A549 (cell line): ENCODE results near the gene RTN4RL1. TPM values are rescaled to one million over a fixed set of nuclear protein-coding genes. Genes with fewer than 3 reads are reported as not detected.

ENCODE experiments used
- ATAC-seq, 2 experiments: fragments of 200-7000 bp in 1 of 2; fragments of >200 bp in 1 of 2; cut with Nextera tagmentation in 1 of 2; cut with Tn5 transposase in 1 of 2; 3 replicates each; pipeline versions ENCODE4 v1.8.0 to v1.9.1; 2018 to 2020; ENCODE audit warnings: mild to moderate bottlenecking in 1 of 2, moderate library complexity in 1 of 2
- CTCF ChIA-PET: fragments of 300-600 bp; sonication (Branson Sonifier 250); formaldehyde crosslinking; extraction: SDS; loops from one replicate; lab custom pipeline; 2021; ENCODE audit warnings: antibody characterized with exemption, inconsistent platforms; lab: Yijun Ruan, JAX
- POLR2A ChIA-PET: fragments of 350-600 bp; formaldehyde crosslinking; extraction: SDS; loops from one replicate; lab custom pipeline; 2021; ENCODE audit warnings: antibody characterized with exemption, inconsistent platforms; lab: Yijun Ruan, JAX
- DNase-seq, 2 experiments: peaks; one replicate each; pipeline versions ENCODE4 v3.0.0 to v3.0.0-alpha.2; 2011 to 2016; ENCODE audit warnings: low read depth in 1 of 2, low spot score in 1 of 2
- FAIRE-seq: peaks from 2 replicates; lab custom pipeline; 2011; peaks lifted over from hg19 to GRCh38; lab: Jason Lieb, UNC
- H3K27ac ChIP-seq, 2 experiments: fragments of >200 bp; sonication (Bioruptor Twin); formaldehyde crosslinking; 3 replicates each; pipeline ENCODE4 v1.5.1; 2016 to 2017
- H3K4me1 ChIP-seq: fragments of >200 bp; sonication (Bioruptor Twin); formaldehyde crosslinking; 3 replicates; pipeline ENCODE4 v1.6.1; 2016
- H3K4me2 ChIP-seq: fragments of >200 bp; sonication (Bioruptor Twin); formaldehyde crosslinking; 3 replicates; pipeline ENCODE4 v1.6.1; 2016
- H3K4me3 ChIP-seq: fragments of >200 bp; sonication (Bioruptor Twin); formaldehyde crosslinking; 3 replicates; pipeline ENCODE4 v1.5.1; 2016
- H3K9me3 ChIP-seq: fragments of >200 bp; sonication (Bioruptor Twin); formaldehyde crosslinking; 3 replicates; pipeline ENCODE4 v1.6.1; 2016
- BCL3 ChIP-seq: fragments of >200 bp; sonication (Bioruptor Twin); formaldehyde crosslinking; IDR thresholded peaks from 3 replicates; pipeline ENCODE4 v1.6.1; 2016
- BHLHE40 ChIP-seq: IDR thresholded peaks from 2 replicates; pipeline ENCODE4 v1.6.1; 2012; ENCODE audit warnings: low read depth, low read length, inconsistent platforms
- CBX8 ChIP-seq: fragments of 200-600 bp; sonication (generic); IDR thresholded peaks from 2 replicates; pipeline ENCODE4 v1.6.1; 2016
- CEBPB ChIP-seq, 2 experiments: fragments of >200 bp in 1 of 2; sonication (Bioruptor Twin) in 1 of 2; formaldehyde crosslinking in 1 of 2; IDR thresholded peaks; 2 replicates each; pipeline ENCODE4 v1.6.1; 2012 to 2016
- CHD4 ChIP-seq: fragments of 200-600 bp; sonication (generic); IDR thresholded peaks from 2 replicates; pipeline ENCODE4 v1.6.1; 2016; ENCODE audit warnings: antibody characterized with exemption, mild to moderate bottlenecking, borderline replicate concordance
- CTCF ChIP-seq: fragments of >200 bp; sonication (Bioruptor Twin); formaldehyde crosslinking; IDR thresholded peaks from 3 replicates; pipeline ENCODE4 v1.5.1; 2016
- EHMT2 ChIP-seq: fragments of 200-600 bp; sonication (generic); IDR thresholded peaks from 2 replicates; pipeline ENCODE4 v1.6.1; 2016; ENCODE audit warnings: antibody characterized with exemption, low read depth, mild to moderate bottlenecking, moderate library complexity
- ELK1 ChIP-seq: fragments of 150-350 bp; IDR thresholded peaks from 2 replicates; pipeline ENCODE4 v1.6.1; 2014; ENCODE audit warnings: low read depth, mild to moderate bottlenecking, low read length
- EP300 ChIP-seq, 2 experiments: fragments of >200 bp; sonication (Bioruptor Twin); formaldehyde crosslinking; IDR thresholded peaks; 2 replicates in 1 of 2; 3 replicates in 1 of 2; pipeline ENCODE4 v1.6.1; 2016 to 2017
- FOSL2 ChIP-seq, 2 experiments: fragments of 450-650 bp in 1 of 2; fragments of >200 bp in 1 of 2; sonication (Bioruptor Twin) in 1 of 2; formaldehyde crosslinking; IDR thresholded peaks; 2 replicates each; pipeline versions ENCODE4 v1.5.0 to v1.6.1; 2016 to 2020; ENCODE audit warnings: mild to moderate bottlenecking in 1 of 2, moderate library complexity in 1 of 2
- FOXS1 ChIP-seq: fragments of 250-450 bp; sonication (Bioruptor Pico); IDR thresholded peaks from 2 replicates; pipeline ENCODE4 v1.5.0; 2020; ENCODE audit warnings: mild to moderate bottlenecking, moderate library complexity
- HEYL ChIP-seq: fragments of 250-450 bp; sonication (Bioruptor Pico); IDR thresholded peaks from 2 replicates; pipeline ENCODE4 v1.8.0; 2021; ENCODE audit warnings: mild to moderate bottlenecking, moderate library complexity
- HMGXB4 ChIP-seq: fragments of 250-450 bp; sonication (Bioruptor Pico); IDR thresholded peaks from 2 replicates; pipeline ENCODE4 v1.5.0; 2021; ENCODE audit warnings: mild to moderate bottlenecking, moderate library complexity, borderline replicate concordance
- HOXB13 ChIP-seq: fragments of 250-450 bp; sonication (Bioruptor Pico); IDR thresholded peaks from 2 replicates; pipeline ENCODE4 v1.5.0; 2020; ENCODE audit warnings: low read depth, mild to moderate bottlenecking, moderate library complexity
- HOXB5 ChIP-seq: fragments of 250-450 bp; sonication (Bioruptor Pico); IDR thresholded peaks from 2 replicates; pipeline ENCODE4 v1.5.0; 2020; ENCODE audit warnings: mild to moderate bottlenecking, moderate library complexity
- POLR2A ChIP-seq: IDR thresholded peaks from 2 replicates; pipeline ENCODE4 v1.6.1; 2012; ENCODE audit warnings: mild to moderate bottlenecking, low read length
- RAD21 ChIP-seq, 2 experiments: fragments of >200 bp in 1 of 2; sonication (Bioruptor Twin) in 1 of 2; formaldehyde crosslinking in 1 of 2; IDR thresholded peaks in 1 of 2; conservative IDR thresholded peaks in 1 of 2; 2 replicates in 1 of 2; 3 replicates in 1 of 2; pipeline ENCODE4 v1.6.1; 2012 to 2018; ENCODE audit warnings: inconsistent platforms in 1 of 2
- RARB ChIP-seq: fragments of 250-450 bp; sonication (Bioruptor Pico); IDR thresholded peaks from 2 replicates; pipeline ENCODE4 v1.8.0; 2021; ENCODE audit warnings: mild to moderate bottlenecking, moderate library complexity
- RNF2 ChIP-seq: fragments of 200-600 bp; sonication (generic); IDR thresholded peaks from 2 replicates; pipeline ENCODE4 v1.6.1; 2016; ENCODE audit warnings: low read depth, mild to moderate bottlenecking, antibody characterized with exemption, moderate library complexity, borderline replicate concordance
- TP53 ChIP-seq: fragments of 250-450 bp; sonication (Bioruptor Pico); IDR thresholded peaks from 2 replicates; pipeline ENCODE4 v1.5.0; 2021; ENCODE audit warnings: mild to moderate bottlenecking, moderate library complexity
- WGBS: methylation state at CpG from one replicate; pipeline ENCODE4 v1.1.6; 2017; ENCODE audit errors: missing lambda C conversion rate; 5-methylcytosine and 5-hydroxymethylcytosine counted together
- polyA plus RNA-seq, 4 experiments: library from polyadenylated mRNA; depleted of rRNA in 3 of 4; stranded (reverse); fragments of >200 nt; fragmentation: RNase III in 1 of 4; extraction: RNeasy Plus Mini Kit Qiagen cat#74134 plus additional on column Dnase treatment in 1 of 4; gene quantifications; 2 replicates in 3 of 4; 3 replicates in 1 of 4; pipeline ENCODE4 v1.2.3, GENCODE V29; 2011 to 2017

Gene RTN4RL1
- polyA plus RNA-seq, 2 of the 4 experiments (the other 2 are of a cell fraction), result 0.39 to 1.5 TPM

- peaks cover 14% of the 10 kb centered on the region; the same call in 2 of the 3 replicates for H3K9me3 ChIP-seq
- CTCF ChIA-PET, result interaction anchor here (0.6 to 0.9 kb wide), 3 partner anchors 10 to 100 kb away, joined by 3 to 5 read pairs (median 3); no protein-coding TSS in a partner anchor
- POLR2A ChIA-PET, result no interaction called here
- no peak for TF ChIP-seq CTCF
- TF ChIP-seq RNF2, result no peak
- no peak for TF ChIP-seq EP300 (IDR thresholded peaks at IDR 0.05)
- no peak for TF ChIP-seq FOSL2 (IDR thresholded peaks at IDR 0.05)
- no peak for TF ChIP-seq FOSL2 (CRISPR knock-in tag; IDR thresholded peaks at IDR 0.05)
- no peak for TF ChIP-seq BCL3
- TF ChIP-seq CBX8, result no peak
- no peak for TF ChIP-seq CHD4
- TF ChIP-seq HEYL (CRISPR knock-in tag), result no peak
- TF ChIP-seq FOXS1 (CRISPR knock-in tag), result no peak
- DNase-seq (no peak), ATAC-seq (no peak), FAIRE-seq (no peak)
- no peaks in the 10 kb centered on the region for H3K4me1 ChIP-seq
- H3K4me2 ChIP-seq, result no peak overlapping the region
- H3K27ac ChIP-seq, result no peak overlapping the region
- no peak overlapping the region for H3K4me3 ChIP-seq
- WGBS, result 83% methylated on average over 15 of the region's 15 CpGs
These were observed 16.6 kb downstream of the RTN4RL1 start for GRCh38 chr17:2008332-2009126.

- FAIRE-seq, result no peak
- no peak overlapping the region; a peak in 1 of 6 replicates for H3K27ac ChIP-seq
These were observed 20.6 kb downstream of the RTN4RL1 start for GRCh38 chr17:2004435-2004952.

GRCh38 chr17:2003525-2003924 is 21.6 kb downstream of the RTN4RL1 start:
- DNase-seq, result no peak
- CTCF ChIA-PET, result interaction anchor here (1.6 to 10.6 kb wide), 5 partner anchors 16 to 94 kb away, joined by 5 to 81 read pairs (median 11); partner anchors contain the start of genes OVCA2 and RTN4RL1
- H3K27ac ChIP-seq, result no peak overlapping the region
- no peak overlapping the region for H3K4me2 ChIP-seq
- no peak for FAIRE-seq
- POLR2A ChIA-PET, result no interaction called here
- no peaks in the 10 kb centered on the region for H3K9me3 ChIP-seq
- WGBS, result 93% methylated on average over 11 of the region's 13 CpGs
- H3K4me1 ChIP-seq, result peaks cover 20% of the 10 kb centered on the region
- no peak for ATAC-seq
- no peak overlapping the region for H3K4me3 ChIP-seq
- no peak for TF ChIP-seq ELK1
- TF ChIP-seq BHLHE40, result no peak
- TF ChIP-seq RARB, result no peak
- TF ChIP-seq TP53, result no peak
- TF ChIP-seq POLR2A, result no peak
- no peak for TF ChIP-seq HOXB5 (CRISPR knock-in tag)
- TF ChIP-seq BCL3, result no peak

More at GRCh38 chr17:2004435-2004952, 20.6 kb downstream of the RTN4RL1 start:
- peaks cover 10% of the 10 kb centered on the region for H3K4me1 ChIP-seq
- no peaks in the 10 kb centered on the region for H3K9me3 ChIP-seq
- TF ChIP-seq CEBPB (IDR thresholded peaks at IDR 0.05) (no peak), RAD21 (conservative IDR thresholded peaks at IDR 0.05 in 1 of 2, IDR thresholded peaks at IDR 0.05 in 1 of 2) (no peak), HOXB13 (CRISPR knock-in tag) (no peak), EP300 (IDR thresholded peaks at IDR 0.05) (no peak), EHMT2 (no peak), HMGXB4 (no peak), RNF2 (no peak), FOSL2 (IDR thresholded peaks at IDR 0.05) (no peak), FOSL2 (CRISPR knock-in tag; IDR thresholded peaks at IDR 0.05) (no peak)
- POLR2A ChIA-PET, result no interaction called here
- CTCF ChIA-PET, result interaction anchor here (0.6 to 3.8 kb wide), 4 partner anchors 21 to 135 kb away, joined by 3 to 19 read pairs (median 8); partner anchors contain the start of gene RTN4RL1
- 81% methylated on average over 12 of the region's 12 CpGs for WGBS
- H3K4me3 ChIP-seq, result no peak overlapping the region
- ATAC-seq (peak; percentile 20 to 29; a peak in 4 of 6 replicates), DNase-seq (no peak)
- H3K4me2 ChIP-seq, result no peak overlapping the region
